ENCODE data around the gene TMEM185B. TPM values are rescaled to one million over a fixed set of nuclear protein-coding genes. Genes with fewer than 3 reads are reported as not detected.

TMEM185B gene
- total and polyA plus RNA-seq, 10 of the 15 experiments (the other 5 are each of a cell fraction or from before 2014, with no cell fraction given) = 2.4 to 20.9 (median 14.5) TPM

GRCh38 chr2:120218181-120218580 is 5.0 kb downstream of the TMEM185B start (continued):
- TF ChIP-seq NR2C1 (IDR thresholded peaks at IDR 0.05) (no peak), POLR2AphosphoS5 (IDR thresholded peaks at IDR 0.05; ENCODE audit: low read length) (no peak), TAF1 (IDR thresholded peaks at IDR 0.05; ENCODE audit: borderline replicate concordance, low read depth, low read length) (no peak)

DNA sequence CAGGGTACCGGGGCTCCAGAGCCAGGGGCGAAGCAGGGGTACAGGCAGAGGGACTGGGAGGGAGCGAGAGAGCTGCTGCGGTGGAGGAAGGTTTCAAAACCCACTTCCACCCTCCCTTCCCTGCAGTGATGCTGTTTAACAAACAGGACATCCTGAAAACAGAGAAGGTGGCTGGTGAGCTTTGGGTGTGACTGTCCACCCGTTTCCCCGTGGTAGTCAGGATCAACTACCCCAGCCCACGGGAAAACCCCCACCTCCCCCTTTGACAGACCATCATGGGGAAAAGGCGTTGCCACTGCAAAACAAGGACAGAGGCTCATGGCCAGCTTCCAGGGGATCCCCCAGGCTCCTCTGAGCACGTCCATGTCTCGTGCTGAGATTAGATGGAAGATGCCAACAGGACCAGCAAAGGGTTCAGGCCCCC is 12.9 kb downstream of the TMEM185B start:
- Histone ChIP-seq H3K4me1 (ENCODE audit: control insufficient read depth, insufficient read depth, low read length) (peaks cover 11% of the 10 kb centered on the region), H3K9ac (ENCODE audit: control insufficient read depth, insufficient read depth, low read length) (no peak overlapping the region), H3K9me3 (replicated peaks; ENCODE audit: control insufficient read depth, insufficient read depth, low read length) (no peaks in the 10 kb centered on the region), H3K27ac (ENCODE audit: control insufficient read depth, insufficient read depth) (no peak overlapping the region), H3K4me3 (no peak overlapping the region), H3K27me3 (replicated peaks in 1 of 2; ENCODE audit: control insufficient read depth in 2 of 2, insufficient read depth in 2 of 2, low read length in 1 of 2) (no peaks in the 10 kb centered on the region), H2AFZ (ENCODE audit: control insufficient read depth, low read depth, low read length) (no peak overlapping the region; the same call in 1 of the 2 replicates), H3K36me3 (ENCODE audit: control insufficient read depth in 2 of 2, insufficient read depth in 2 of 2, low read length in 1 of 2) (no peaks in the 10 kb centered on the region), H3K79me2 (ENCODE audit: control insufficient read depth, insufficient read depth, low read length) (no peaks in the 10 kb centered on the region), H3K4me2 (ENCODE audit: control insufficient read depth, insufficient read depth) (no peak overlapping the region), H4K20me1 (ENCODE audit: control insufficient read depth, insufficient read depth) (no peaks in the 10 kb centered on the region)
- intact Hi-C loops (cut with micrococcal nuclease; ENCODE audit: unreplicated experiment) (no loop called here), in situ Hi-C loops (cut with MboI) (loop anchor here (25.0 kb wide), 1 partner anchor 477 kb away; no protein-coding TSS in a partner anchor)
- DNase-seq (ENCODE audit: low read depth, low spot score) (no peak), ATAC-seq (no peak), FAIRE-seq (no peak)
- ChIA-PET CTCF (interaction anchor here (6.1 kb wide), 1 partner anchor 101 kb away, joined by 63 read pairs; no protein-coding TSS in a partner anchor), POLR2A (no interaction called here), RAD21 (ENCODE audit: unreplicated experiment) (interaction anchor here (1.2 to 1.4 kb wide), 2 partner anchors 32 to 103 kb away, joined by 3 to 4 read pairs; no protein-coding TSS in a partner anchor), SMC1A (ENCODE audit: uncharacterized antibody, unreplicated experiment) (no interaction called here)
- peak; percentile 36; the same call in 1 of the 2 replicates for TF ChIP-seq RUNX3 (IDR thresholded peaks at IDR 0.05; ENCODE audit: low read length)
- no peak for TF ChIP-seq FOXK2 (IDR thresholded peaks at IDR 0.05)
- TF ChIP-seq TCF12 (IDR thresholded peaks at IDR 0.05; ENCODE audit: low read depth, low read length) = no peak
- 55% methylated on average over 10 of the region's 10 CpGs for whole genome bisulfite sequencing (ENCODE audit: insufficient coverage, insufficient replicate concordance, low lambda C conversion rate, missing lambda C conversion rate)
- no TSS peak for BruUV-seq (replicated peaks)

Measured in GM12878 (cell line).